SK-N-SH treated with all-trans-retinoic acid at 6 μM for 48 hours (cell line): Measurements from ENCODE around the gene TMEM209.

Source experiments
- ATAC-seq: fragments of 200-7000 bp; cut with Tn5 transposase; 3 replicates; pipeline ENCODE4 v1.9.1; 2020; ENCODE audit warnings: mild to moderate bottlenecking, moderate library complexity
- ARNTL ChIP-seq: fragments of 450-650 bp; formaldehyde crosslinking; IDR thresholded peaks from 2 replicates; pipeline ENCODE4 v1.5.0; 2020; ENCODE audit warnings: low read depth, mild to moderate bottlenecking, moderate library complexity, borderline replicate concordance
- BACH2 ChIP-seq: fragments of 250-450 bp; sonication (Bioruptor Pico); IDR thresholded peaks from 2 replicates; pipeline ENCODE4 v1.9.0; 2021; ENCODE audit warnings: mild to moderate bottlenecking, borderline replicate concordance
- CREB5 ChIP-seq: fragments of 250-450 bp; sonication (Bioruptor Pico); IDR thresholded peaks from 2 replicates; pipeline ENCODE4 v1.5.1; 2020; ENCODE audit warnings: low read depth, mild to moderate bottlenecking, moderate library complexity
- CSDC2 ChIP-seq: fragments of 250-450 bp; sonication (Bioruptor Pico); IDR thresholded peaks from 2 replicates; pipeline ENCODE4 v1.5.0; 2020; ENCODE audit warnings: mild to moderate bottlenecking, moderate library complexity
- ESRRG ChIP-seq: fragments of 250-450 bp; sonication (Bioruptor Pico); IDR thresholded peaks from 2 replicates; pipeline ENCODE4 v1.6.1; 2021; ENCODE audit warnings: mild to moderate bottlenecking
- GLIS3 ChIP-seq: fragments of 250-450 bp; sonication (Bioruptor Pico); IDR thresholded peaks from 2 replicates; pipeline ENCODE4 v1.5.0; 2020; ENCODE audit warnings: mild to moderate bottlenecking, moderate library complexity
- ISL1 ChIP-seq: fragments of 250-450 bp; sonication (Bioruptor Pico); IDR thresholded peaks from 2 replicates; pipeline ENCODE4 v2.1.2; 2022; ENCODE audit warnings: mild to moderate bottlenecking, moderate library complexity
- OSR1 ChIP-seq: fragments of 250-450 bp; sonication (Bioruptor Pico); IDR thresholded peaks from 2 replicates; pipeline ENCODE4 v1.8.0; 2022; ENCODE audit warnings: moderate library complexity, mild to moderate bottlenecking, inconsistent platforms
- PATZ1 ChIP-seq: fragments of 250-450 bp; sonication (Bioruptor Pico); IDR thresholded peaks from 2 replicates; pipeline ENCODE4 v1.8.0; 2020; ENCODE audit warnings: mild to moderate bottlenecking, moderate library complexity, borderline replicate concordance
- POU6F1 ChIP-seq: fragments of 250-450 bp; sonication (Bioruptor Pico); IDR thresholded peaks from 2 replicates; pipeline ENCODE4 v1.8.0; 2021; ENCODE audit warnings: low read depth, mild to moderate bottlenecking, moderate library complexity, borderline replicate concordance
- PPARA ChIP-seq: fragments of 250-450 bp; sonication (Bioruptor Pico); IDR thresholded peaks from 2 replicates; pipeline ENCODE4 v1.5.0; 2020; ENCODE audit warnings: mild to moderate bottlenecking, borderline replicate concordance
- RARB ChIP-seq: fragments of 250-450 bp; sonication (Bioruptor Pico); IDR thresholded peaks from 2 replicates; pipeline ENCODE4 v1.8.0; 2021; ENCODE audit warnings: mild to moderate bottlenecking, moderate library complexity
- SNAI2 ChIP-seq: fragments of 250-450 bp; sonication (Bioruptor Pico); IDR thresholded peaks from 2 replicates; pipeline ENCODE4 v1.5.0; 2020; ENCODE audit warnings: mild to moderate bottlenecking, moderate library complexity
- TOX ChIP-seq: fragments of 250-450 bp; sonication (Bioruptor Pico); IDR thresholded peaks from 2 replicates; pipeline ENCODE4 v1.8.0; 2021; ENCODE audit warnings: mild to moderate bottlenecking, moderate library complexity, borderline replicate concordance
- TSHZ2 ChIP-seq: fragments of 250-450 bp; sonication (Bioruptor Pico); IDR thresholded peaks from 2 replicates; pipeline ENCODE4 v1.5.0; 2020; ENCODE audit warnings: mild to moderate bottlenecking, moderate library complexity
- ZC3H10 ChIP-seq: fragments of 250-450 bp; sonication (Bioruptor Pico); IDR thresholded peaks from 2 replicates; pipeline ENCODE4 v1.5.1; 2021; ENCODE audit warnings: mild to moderate bottlenecking, moderate library complexity
- ZFP3 ChIP-seq: fragments of 250-450 bp; sonication (Bioruptor Pico); IDR thresholded peaks from 2 replicates; pipeline ENCODE4 v1.5.0; 2020; ENCODE audit warnings: mild to moderate bottlenecking, moderate library complexity
- ZFP30 ChIP-seq: fragments of 450-650 bp; formaldehyde crosslinking; IDR thresholded peaks from 2 replicates; pipeline ENCODE4 v1.5.0; 2022; ENCODE audit warnings: mild to moderate bottlenecking, moderate library complexity
- ZNF565 ChIP-seq: fragments of 450-650 bp; formaldehyde crosslinking; conservative IDR thresholded peaks from 2 replicates; pipeline ENCODE4 v1.5.0; 2020; ENCODE audit warnings: low read depth, mild to moderate bottlenecking, moderate library complexity
- ZNF70 ChIP-seq: fragments of 450-650 bp; formaldehyde crosslinking; IDR thresholded peaks from 2 replicates; pipeline ENCODE4 v1.5.0; 2020; ENCODE audit warnings: mild to moderate bottlenecking, moderate library complexity
- ZNF8 ChIP-seq: fragments of 450-650 bp; formaldehyde crosslinking; IDR thresholded peaks from 2 replicates; pipeline ENCODE4 v1.5.0; 2020; ENCODE audit warnings: mild to moderate bottlenecking, moderate library complexity

TMEM209 gene

GRCh38 chr7:130180571-130181262 is 24.5 kb downstream of the TMEM209 start:
- no peak for ATAC-seq

GRCh38 chr7:130179631-130180030 is 25.6 kb downstream of the TMEM209 start:
- TF ChIP-seq ZNF70 (CRISPR knock-in tag) (no peak), GLIS3 (CRISPR knock-in tag) (no peak), ESRRG (CRISPR knock-in tag) (no peak), ZFP3 (CRISPR knock-in tag) (no peak), PATZ1 (CRISPR knock-in tag) (no peak), ZNF565 (CRISPR knock-in tag) (no peak), ARNTL (CRISPR knock-in tag) (no peak), POU6F1 (no peak), CSDC2 (CRISPR knock-in tag) (no peak), CREB5 (CRISPR knock-in tag) (no peak), TOX (CRISPR knock-in tag) (no peak)
- TF ChIP-seq, all 23 proteins: peak for 0
- no peak for ATAC-seq

More at GRCh38 chr7:130180571-130181262, 24.5 kb downstream of the TMEM209 start:
- no peak for TF ChIP-seq ESRRG (CRISPR knock-in tag)
- no peak for TF ChIP-seq RARB (CRISPR knock-in tag)
- no peak for TF ChIP-seq GLIS3 (CRISPR knock-in tag)
- TF ChIP-seq TSHZ2 (CRISPR knock-in tag), result no peak
- TF ChIP-seq ARNTL (CRISPR knock-in tag), result no peak
- TF ChIP-seq ZFP3 (CRISPR knock-in tag), result no peak
- TF ChIP-seq ISL1, result no peak
- TF ChIP-seq ZFP30 (CRISPR knock-in tag), result no peak
- TF ChIP-seq ZNF8 (CRISPR knock-in tag), result no peak
- TF ChIP-seq SNAI2, result no peak

GRCh38 chr7:130178251-130178650 is 27.0 kb downstream of the TMEM209 start:
- no peak for ATAC-seq
- TF ChIP-seq CSDC2 (CRISPR knock-in tag), result no peak
- TF ChIP-seq GLIS3 (CRISPR knock-in tag), result no peak
- TF ChIP-seq CREB5 (CRISPR knock-in tag), result no peak
- TF ChIP-seq PATZ1 (CRISPR knock-in tag), result no peak
- no peak for TF ChIP-seq TSHZ2 (CRISPR knock-in tag)
- no peak for TF ChIP-seq PPARA (CRISPR knock-in tag)
- no peak for TF ChIP-seq ARNTL (CRISPR knock-in tag)
- TF ChIP-seq BACH2 (CRISPR knock-in tag), result no peak
- no peak for TF ChIP-seq ZNF8 (CRISPR knock-in tag)
- TF ChIP-seq ESRRG (CRISPR knock-in tag), result no peak
- TF ChIP-seq TOX (CRISPR knock-in tag), result no peak
- no peak for TF ChIP-seq SNAI2
- TF ChIP-seq ZFP30 (CRISPR knock-in tag), result no peak
- TF ChIP-seq ISL1, result no peak
- no peak for TF ChIP-seq OSR1
- TF ChIP-seq ZC3H10 (CRISPR knock-in tag), result no peak
- no peak for TF ChIP-seq ZNF70 (CRISPR knock-in tag)
